KG1 (cell line): ENCODE data around the gene DNHD1.

Source experiments
- DNase-seq: peaks from one replicate; lab custom pipeline; 2025; lab: John Stamatoyannopoulos, UW

The DNHD1 gene

GRCh38 chr11:6531267-6531752, 34.2 kb downstream of the DNHD1 start:
- DNase-seq, result peak; percentile 9

- no peak for DNase-seq
Observed at GRCh38 chr11:6538456-6538855, 41.4 kb downstream of the DNHD1 start.

GRCh38 chr11:6538945-6539344, 41.9 kb downstream of the DNHD1 start:
- DNase-seq, result no peak

GRCh38 chr11:6539748-6540268, 42.7 kb downstream of the DNHD1 start:
- no peak for DNase-seq

- DNase-seq, result no peak
Observed at GRCh38 chr11:6541356-6541755, 44.3 kb downstream of the DNHD1 start.

GRCh38 chr11:6542727-6543126, 45.6 kb downstream of the DNHD1 start:
- DNase-seq, result no peak

- DNase-seq, result no peak
Observed at GRCh38 chr11:6544921-6545850, 48.1 kb downstream of the DNHD1 start.

GRCh38 chr11:6545917-6546605, 49.0 kb downstream of the DNHD1 start:
- no peak for DNase-seq

- DNase-seq, result no peak
Observed at GRCh38 chr11:6546735-6547134, 49.7 kb downstream of the DNHD1 start.

GRCh38 chr11:6547177-6547576, 50.1 kb downstream of the DNHD1 start:
- DNase-seq, result no peak

GRCh38 chr11:6548121-6548520, 51.0 kb downstream of the DNHD1 start:
- no peak for DNase-seq

- no peak for DNase-seq
Observed at GRCh38 chr11:6548641-6549040, 51.6 kb downstream of the DNHD1 start.

GRCh38 chr11:6553634-6554033, 56.6 kb downstream of the DNHD1 start:
- DNase-seq, result no peak

GRCh38 chr11:6554828-6555706, 58.0 kb downstream of the DNHD1 start:
- DNase-seq, result no peak

- DNase-seq, result no peak
Observed at GRCh38 chr11:6556139-6556949, 59.3 kb downstream of the DNHD1 start.

- no peak for DNase-seq
Observed at GRCh38 chr11:6557063-6557462, 60.0 kb downstream of the DNHD1 start.

GRCh38 chr11:6557761-6558674, 60.9 kb downstream of the DNHD1 start:
- no peak for DNase-seq

GRCh38 chr11:6559369-6559768, 62.3 kb downstream of the DNHD1 start:
- no peak for DNase-seq

GRCh38 chr11:6561288-6561687, 64.2 kb downstream of the DNHD1 start:
- DNase-seq, result no peak

GRCh38 chr11:6563121-6563619, 66.1 kb downstream of the DNHD1 start:
- no peak for DNase-seq
